H9 (cell line): Measurements from ENCODE around the gene PTOV1. TPM values are rescaled to one million over a fixed set of nuclear protein-coding genes. Genes with fewer than 3 reads are reported as not detected.

Source experiments
- DNase-seq: peaks from one replicate; pipeline ENCODE4 v3.0.0-alpha.2; 2017
- H2AFZ ChIP-seq: one replicate; pipeline ENCODE4 v1.6.1; 2013; ENCODE audit warnings: mild to moderate bottlenecking, low read length, control low read depth, moderate library complexity
- H2AK5ac ChIP-seq: 2 replicates; pipeline ENCODE4 v1.6.1; 2013; ENCODE audit warnings: low read length, control low read depth, mixed read lengths; ENCODE audit not compliant: insufficient read length
- H2BK120ac ChIP-seq: one replicate; pipeline ENCODE4 v1.6.1; 2013; ENCODE audit warnings: low read depth, mild to moderate bottlenecking, low read length, control low read depth, inconsistent platforms; ENCODE audit not compliant: poor library complexity, severe bottlenecking
- H2BK12ac ChIP-seq: 2 replicates; pipeline ENCODE4 v1.6.1; 2013; ENCODE audit warnings: low read length, control low read depth, mixed read lengths, low read depth; ENCODE audit not compliant: insufficient read length
- H2BK15ac ChIP-seq: 2 replicates; pipeline ENCODE4 v1.6.1; 2013; ENCODE audit warnings: low read depth, low read length, control low read depth
- H2BK20ac ChIP-seq: one replicate; pipeline ENCODE4 v1.6.1; 2013; ENCODE audit warnings: low read depth, mild to moderate bottlenecking, low read length, control low read depth, inconsistent platforms; ENCODE audit not compliant: poor library complexity, severe bottlenecking
- H2BK5ac ChIP-seq: 2 replicates; pipeline ENCODE4 v1.6.1; 2013; ENCODE audit warnings: low read length, control low read depth, mixed read lengths; ENCODE audit not compliant: insufficient read length
- H3K14ac ChIP-seq: 2 replicates; pipeline ENCODE4 v1.6.1; 2013; ENCODE audit warnings: low read length, control low read depth; ENCODE audit not compliant: insufficient read depth
- H3K18ac ChIP-seq: 2 replicates; pipeline ENCODE4 v1.6.1; 2013; ENCODE audit warnings: low read depth, mild to moderate bottlenecking, mixed read lengths, low read length, control low read depth; ENCODE audit not compliant: insufficient read length
- H3K23ac ChIP-seq: 2 replicates; pipeline ENCODE4 v1.6.1; 2013; ENCODE audit warnings: low read length, control low read depth, mixed read lengths, low read depth; ENCODE audit not compliant: insufficient read length
- H3K23me2 ChIP-seq: 2 replicates; pipeline ENCODE4 v1.6.1; 2013; ENCODE audit warnings: low read depth, mild to moderate bottlenecking, mixed read lengths, low read length, control low read depth; ENCODE audit not compliant: insufficient read length, poor library complexity, severe bottlenecking
- H3K27ac ChIP-seq: 2 replicates; pipeline ENCODE4 v1.5.1; 2013; ENCODE audit warnings: low read length, control low read depth, mixed read lengths, low read depth; ENCODE audit not compliant: insufficient read length
- H3K27me3 ChIP-seq: 2 replicates; pipeline ENCODE4 v1.6.1; 2013; ENCODE audit warnings: low read length, control low read depth, inconsistent platforms; ENCODE audit not compliant: insufficient read depth
- H3K4ac ChIP-seq: 2 replicates; pipeline ENCODE4 v1.6.1; 2013; ENCODE audit warnings: low read depth, mild to moderate bottlenecking, control low read depth, inconsistent platforms, low read length, moderate library complexity
- H3K4me1 ChIP-seq: 2 replicates; pipeline ENCODE4 v1.6.1; 2013; ENCODE audit warnings: low read length, control low read depth, inconsistent platforms; ENCODE audit not compliant: insufficient read depth
- H3K4me2 ChIP-seq: 2 replicates; pipeline ENCODE4 v1.6.1; 2013; ENCODE audit warnings: low read length, control low read depth, mixed read lengths; ENCODE audit not compliant: insufficient read length, insufficient read depth
- H3K56ac ChIP-seq: 2 replicates; pipeline ENCODE4 v1.6.1; 2013; ENCODE audit warnings: low read depth, mild to moderate bottlenecking, mixed read lengths, low read length, control low read depth; ENCODE audit not compliant: insufficient read length
- H3K79me1 ChIP-seq: 2 replicates; pipeline ENCODE4 v1.6.1; 2013; ENCODE audit warnings: low read depth, mild to moderate bottlenecking, moderate library complexity, low read length, control low read depth, inconsistent platforms; ENCODE audit not compliant: insufficient read depth, poor library complexity, severe bottlenecking
- H3K79me2 ChIP-seq: 2 replicates; pipeline ENCODE4 v1.6.1; 2013; ENCODE audit warnings: low read length, control low read depth, inconsistent platforms; ENCODE audit not compliant: insufficient read depth
- H3K9ac ChIP-seq: 2 replicates; pipeline ENCODE4 v1.6.1; 2013; ENCODE audit warnings: low read length, control low read depth, mixed read lengths; ENCODE audit not compliant: insufficient read length; ENCODE audit errors: extremely low read depth
- H3K9me3 ChIP-seq: one replicate; pipeline ENCODE4 v1.6.1; 2013; ENCODE audit warnings: low read depth, low read length, inconsistent platforms; ENCODE audit not compliant: control insufficient read depth
- H3T11ph ChIP-seq: one replicate; pipeline ENCODE4 v1.6.1; 2013; ENCODE audit warnings: mild to moderate bottlenecking, low read length, control low read depth, inconsistent platforms
- H4K20me1 ChIP-seq: one replicate; pipeline ENCODE4 v1.6.1; 2013; ENCODE audit not compliant: control insufficient read depth, insufficient read length, insufficient read depth
- H4K5ac ChIP-seq: 2 replicates; pipeline ENCODE4 v1.6.1; 2013; ENCODE audit warnings: low read depth, mild to moderate bottlenecking, mixed read lengths, low read length, control low read depth; ENCODE audit not compliant: insufficient read length
- H4K8ac ChIP-seq: replicated peaks from 2 replicates; pipeline ENCODE4 v1.6.1; 2013; ENCODE audit warnings: low read length, control low read depth, mixed read lengths, low read depth; ENCODE audit not compliant: insufficient read length
- H4K91ac ChIP-seq: 2 replicates; pipeline ENCODE4 v1.6.1; 2013; ENCODE audit warnings: low read depth, mild to moderate bottlenecking, moderate library complexity, mixed read lengths, low read length, control low read depth; ENCODE audit not compliant: insufficient read length
- H3K27ac Mint-ChIP-seq, 3 experiments: 2 replicates in 2 of 3; 3 replicates in 1 of 3; pipeline ENCODE4 v1.8.0; 2020 to 2021; ENCODE audit warnings: mixed read lengths in 3 of 3, mild to moderate bottlenecking in 1 of 3, moderate library complexity in 1 of 3
- H3K27me3 Mint-ChIP-seq: 2 replicates; pipeline ENCODE4 v1.8.0; 2021; ENCODE audit warnings: low read depth, mild to moderate bottlenecking, moderate library complexity, mixed read lengths
- H3K36me3 Mint-ChIP-seq, 3 experiments: 2 replicates in 2 of 3; 3 replicates in 1 of 3; pipeline ENCODE4 v1.8.0; 2020 to 2021; ENCODE audit warnings: low read depth in 3 of 3, mixed read lengths in 3 of 3; ENCODE audit not compliant: insufficient read depth in 1 of 3
- H3K4me1 Mint-ChIP-seq, 2 experiments: 2 replicates each; pipeline ENCODE4 v1.8.0; 2020; ENCODE audit warnings: mixed read lengths in 2 of 2
- H3K4me3 Mint-ChIP-seq, 2 experiments: 2 replicates in 1 of 2; 3 replicates in 1 of 2; pipeline ENCODE4 v1.8.0; 2020 to 2021; ENCODE audit warnings: mild to moderate bottlenecking in 2 of 2, mixed read lengths in 2 of 2, moderate library complexity in 1 of 2
- H3K9me3 Mint-ChIP-seq, 2 experiments: 2 replicates in 1 of 2; 3 replicates in 1 of 2; pipeline ENCODE4 v1.8.0; 2020; ENCODE audit warnings: mild to moderate bottlenecking in 2 of 2, mixed read lengths in 2 of 2, moderate library complexity in 1 of 2
- CTCF ChIP-seq: fragments of 200-600 bp; sonication (generic); conservative IDR thresholded peaks from 3 replicates; pipeline ENCODE4 v1.8.0; 2021; ENCODE audit warnings: antibody characterized with exemption, mild to moderate bottlenecking
- WGBS: extraction: QIAGEN DNeasy Blood & Tissue Kit; methylation state at CpG from one replicate; pipeline ENCODE4 v1.1.7; 2013; ENCODE audit warnings: missing lambda C conversion rate, low lambda C conversion rate, mixed read lengths; ENCODE audit not compliant: insufficient read length; ENCODE audit errors: extremely low coverage; 5-methylcytosine and 5-hydroxymethylcytosine counted together
- total RNA-seq: library from RNA; stranded (reverse); gene quantifications from 2 replicates; pipeline ENCODE4 v1.2.1, GENCODE V29; 2021

Gene PTOV1
- total RNA-seq, 1 experiment from 2014 or later: 309 TPM

DNA sequence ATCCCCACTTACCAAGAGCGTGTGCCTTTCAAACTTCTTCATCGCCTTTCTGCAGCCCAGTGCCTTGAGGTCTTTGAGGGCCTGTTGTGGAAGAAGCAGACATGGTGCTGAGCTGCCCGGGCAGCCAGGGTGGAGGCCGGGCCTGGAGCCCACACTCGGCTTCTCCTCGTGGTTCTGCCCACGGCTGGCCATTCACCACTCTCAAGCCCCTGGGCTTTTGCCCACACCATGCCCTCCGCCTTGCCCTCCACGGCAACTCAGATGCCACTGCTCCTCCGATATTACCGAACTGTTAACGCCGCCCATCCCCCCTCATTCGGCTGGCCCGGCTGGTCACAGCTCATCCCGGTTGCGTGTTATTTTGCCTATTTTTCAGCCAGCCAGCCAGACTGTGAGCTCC is 40.4 kb downstream of the PTOV1 start:
- H3K23me2 ChIP-seq: peaks cover 3% of the 10 kb centered on the region
- no peak overlapping the region for H4K5ac ChIP-seq
- H3K36me3 Mint-ChIP-seq: peaks cover 12 to 16% (median 12%) of the 10 kb centered on the region in 3 experiments
- no peak overlapping the region for H3K4me2 ChIP-seq
- no peak overlapping the region for H2BK20ac ChIP-seq
- H4K91ac ChIP-seq: no peak overlapping the region
- no peak overlapping the region for H3K23ac ChIP-seq
- H3K79me1 ChIP-seq: no peaks in the 10 kb centered on the region
- no peaks in the 10 kb centered on the region for H3K4me1 ChIP-seq
- no peaks in the 10 kb centered on the region; the same call in 1 of the 2 replicates for H3K27me3 ChIP-seq
- no peak overlapping the region for H3K27ac ChIP-seq
- H2AK5ac ChIP-seq: no peak overlapping the region
- no peak overlapping the region for H3K56ac ChIP-seq
- no peak overlapping the region for H3K4ac ChIP-seq
- no peak overlapping the region for H3K18ac ChIP-seq
- no peak overlapping the region for H3K9ac ChIP-seq
- no peak overlapping the region for H3T11ph ChIP-seq
- WGBS: no CpG with 5 or more reads among the region's 17 CpGs
- H3K9me3 ChIP-seq: no peaks in the 10 kb centered on the region
- H3K14ac ChIP-seq: no peak overlapping the region
- H4K8ac ChIP-seq: no peak overlapping the region
- H4K20me1 ChIP-seq: peaks cover 5% of the 10 kb centered on the region
- H2BK12ac ChIP-seq: no peak overlapping the region
- peaks cover 48% of the 10 kb centered on the region for H3K27me3 Mint-ChIP-seq
- H3K4me1 Mint-ChIP-seq: peaks cover 3 to 21% of the 10 kb centered on the region in 2 experiments; a peak in 3 of 4 replicates
- H3K27ac Mint-ChIP-seq: no peak overlapping the region
- H2BK120ac ChIP-seq: no peak overlapping the region
- no peaks in the 10 kb centered on the region for H3K79me2 ChIP-seq
- TF ChIP-seq CTCF: no peak
- H3K4me3 Mint-ChIP-seq: peak overlapping the region in 1 of 2 experiments; percentile 81; a peak in 1 of 5 replicates
- H2AFZ ChIP-seq: no peak overlapping the region
- no peak overlapping the region for H2BK5ac ChIP-seq
- H2BK15ac ChIP-seq: no peak overlapping the region
- peaks cover 0 to 11% of the 10 kb centered on the region in 2 experiments; a peak in 1 of 5 replicates for H3K9me3 Mint-ChIP-seq
- DNase-seq: no peak
